Measurements from ENCODE around the gene TPX2. TPM values are rescaled to one million over a fixed set of nuclear protein-coding genes. Genes with fewer than 3 reads are reported as not detected.

Gene TPX2
- total RNA-seq, 1 experiment from 2014 or later: 248 TPM

DNA sequence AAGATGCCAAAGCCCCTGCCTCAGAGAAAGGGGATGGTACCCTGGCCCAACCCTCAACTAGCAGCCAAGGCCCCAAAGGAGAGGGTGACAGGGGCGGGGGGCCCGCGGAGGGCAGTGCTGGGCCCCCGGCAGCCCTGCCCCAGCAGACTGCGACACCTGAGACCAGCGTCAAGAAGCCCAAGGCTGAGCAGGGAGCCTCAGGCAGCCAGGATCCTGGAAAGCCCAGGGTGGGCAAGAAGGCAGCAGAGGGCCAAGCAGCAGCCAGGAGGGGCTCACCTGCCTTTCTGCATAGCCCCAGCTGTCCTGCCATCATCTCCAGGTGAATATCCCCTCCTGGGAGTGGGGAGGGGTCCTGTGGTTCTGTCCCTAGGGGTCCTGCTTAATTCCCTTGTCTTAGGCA lies 81.1 kb downstream of the TPX2 start:
- intact Hi-C loops (cut with micrococcal nuclease; ENCODE audit: unreplicated experiment) (loop anchor here (5.0 kb wide), 1 partner anchor 272 kb away; no protein-coding TSS in a partner anchor), in situ Hi-C loops (cut with HindIII; ENCODE audit: low pct_unique_long_range_greater_than_20kb, low sequenced_read_pairs) (no loop called here)
- H3K4me1 ChIP-seq (ENCODE audit: control insufficient read depth, insufficient read depth, low read length): peaks cover 22% of the 10 kb centered on the region
- H3K36me3 ChIP-seq (ENCODE audit: control insufficient read depth, insufficient read depth, low read length): no peaks in the 10 kb centered on the region
- DNase-seq (ENCODE audit: low read depth, low spot score) (no peak), ATAC-seq (no peak)
- no peak overlapping the region for H3K27ac ChIP-seq (ENCODE audit: low read length)
- BruUV-seq (replicated peaks): no TSS peak
- ChIA-PET CTCF (interaction anchor here (0.6 kb wide), 1 partner anchor 403 kb away, joined by 3 read pairs; no protein-coding TSS in a partner anchor), POLR2A (no interaction called here)
- H3K9me3 ChIP-seq (ENCODE audit: control insufficient read depth, insufficient read depth, low read depth, low read length): no peaks in the 10 kb centered on the region
- H3K27me3 ChIP-seq (ENCODE audit: control insufficient read depth, insufficient read depth, low read length): no peaks in the 10 kb centered on the region
- no peak overlapping the region for H3K4me3 ChIP-seq (ENCODE audit: low read depth in 2 of 2, low read length in 2 of 2)
- TF ChIP-seq SIN3A (IDR thresholded peaks at IDR 0.05; ENCODE audit: borderline replicate concordance, insufficient read depth, low read depth, low read length): no peak
- no peak for TF ChIP-seq TCF7L2 (IDR thresholded peaks at IDR 0.05; ENCODE audit: low read depth, low read length)
- TF ChIP-seq REST (IDR thresholded peaks at IDR 0.05; ENCODE audit: insufficient read depth in 1 of 2, low read depth in 2 of 2, low read length in 1 of 2): no peak
- no peak for TF ChIP-seq POLR2AphosphoS5 (IDR thresholded peaks at IDR 0.05; ENCODE audit: low read depth, low read length)
- TF ChIP-seq, protein P1, sequence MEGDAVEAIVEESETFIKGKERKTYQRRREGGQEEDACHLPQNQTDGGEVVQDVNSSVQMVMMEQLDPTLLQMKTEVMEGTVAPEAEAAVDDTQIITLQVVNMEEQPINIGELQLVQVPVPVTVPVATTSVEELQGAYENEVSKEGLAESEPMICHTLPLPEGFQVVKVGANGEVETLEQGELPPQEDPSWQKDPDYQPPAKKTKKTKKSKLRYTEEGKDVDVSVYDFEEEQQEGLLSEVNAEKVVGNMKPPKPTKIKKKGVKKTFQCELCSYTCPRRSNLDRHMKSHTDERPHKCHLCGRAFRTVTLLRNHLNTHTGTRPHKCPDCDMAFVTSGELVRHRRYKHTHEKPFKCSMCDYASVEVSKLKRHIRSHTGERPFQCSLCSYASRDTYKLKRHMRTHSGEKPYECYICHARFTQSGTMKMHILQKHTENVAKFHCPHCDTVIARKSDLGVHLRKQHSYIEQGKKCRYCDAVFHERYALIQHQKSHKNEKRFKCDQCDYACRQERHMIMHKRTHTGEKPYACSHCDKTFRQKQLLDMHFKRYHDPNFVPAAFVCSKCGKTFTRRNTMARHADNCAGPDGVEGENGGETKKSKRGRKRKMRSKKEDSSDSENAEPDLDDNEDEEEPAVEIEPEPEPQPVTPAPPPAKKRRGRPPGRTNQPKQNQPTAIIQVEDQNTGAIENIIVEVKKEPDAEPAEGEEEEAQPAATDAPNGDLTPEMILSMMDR (IDR thresholded peaks at IDR 0.05): no peak

- Histone ChIP-seq H3K4me1 (ENCODE audit: control insufficient read depth, insufficient read depth, low read length) (peaks cover 12% of the 10 kb centered on the region), H3K27ac (ENCODE audit: low read length) (peak overlapping the region; percentile 19; the same call in 1 of the 2 replicates), H3K36me3 (ENCODE audit: control insufficient read depth, insufficient read depth, low read length) (no peaks in the 10 kb centered on the region), H3K27me3 (ENCODE audit: control insufficient read depth, insufficient read depth, low read length) (no peaks in the 10 kb centered on the region), H3K4me3 (ENCODE audit: low read depth in 2 of 2, low read length in 2 of 2) (no peak overlapping the region), H3K9me3 (ENCODE audit: control insufficient read depth, insufficient read depth, low read depth, low read length) (no peaks in the 10 kb centered on the region)
- ATAC-seq (no peak), DNase-seq (ENCODE audit: low read depth, low spot score) (no peak)
- in situ Hi-C loops (cut with HindIII; ENCODE audit: low pct_unique_long_range_greater_than_20kb, low sequenced_read_pairs): no loop called here
- no TSS peak for BruUV-seq (replicated peaks)
- ChIA-PET CTCF (no interaction called here), POLR2A (no interaction called here)
- TF ChIP-seq POLR2AphosphoS5 (IDR thresholded peaks at IDR 0.05; ENCODE audit: low read depth, low read length): no peak
- TF ChIP-seq REST (IDR thresholded peaks at IDR 0.05; ENCODE audit: insufficient read depth in 1 of 2, low read depth in 2 of 2, low read length in 1 of 2): no peak
- no peak for TF ChIP-seq SIN3A (IDR thresholded peaks at IDR 0.05; ENCODE audit: borderline replicate concordance, insufficient read depth, low read depth, low read length)
- TF ChIP-seq, protein P1 (IDR thresholded peaks at IDR 0.05): no peak
- no peak for TF ChIP-seq TCF7L2 (IDR thresholded peaks at IDR 0.05; ENCODE audit: low read depth, low read length)
- intact Hi-C loops (cut with micrococcal nuclease; ENCODE audit: unreplicated experiment): loop anchor here (5.0 kb wide), 1 partner anchor 271 kb away; no protein-coding TSS in a partner anchor
Measured at GRCh38 chr20:31821427-31821826, 82.3 kb downstream of the TPX2 start.

All from Panc1 (cell line).